HG03103 (cell line): ENCODE measurements around the gene LIMS2.

Source experiments
- ATAC-seq: cut with Tn5 transposase; IDR thresholded peaks from one replicate; pipeline ENCODE4 v1.9.1; 2021; ENCODE audit warnings: low read depth; ENCODE audit not compliant: unreplicated experiment

LIMS2 gene

DNA sequence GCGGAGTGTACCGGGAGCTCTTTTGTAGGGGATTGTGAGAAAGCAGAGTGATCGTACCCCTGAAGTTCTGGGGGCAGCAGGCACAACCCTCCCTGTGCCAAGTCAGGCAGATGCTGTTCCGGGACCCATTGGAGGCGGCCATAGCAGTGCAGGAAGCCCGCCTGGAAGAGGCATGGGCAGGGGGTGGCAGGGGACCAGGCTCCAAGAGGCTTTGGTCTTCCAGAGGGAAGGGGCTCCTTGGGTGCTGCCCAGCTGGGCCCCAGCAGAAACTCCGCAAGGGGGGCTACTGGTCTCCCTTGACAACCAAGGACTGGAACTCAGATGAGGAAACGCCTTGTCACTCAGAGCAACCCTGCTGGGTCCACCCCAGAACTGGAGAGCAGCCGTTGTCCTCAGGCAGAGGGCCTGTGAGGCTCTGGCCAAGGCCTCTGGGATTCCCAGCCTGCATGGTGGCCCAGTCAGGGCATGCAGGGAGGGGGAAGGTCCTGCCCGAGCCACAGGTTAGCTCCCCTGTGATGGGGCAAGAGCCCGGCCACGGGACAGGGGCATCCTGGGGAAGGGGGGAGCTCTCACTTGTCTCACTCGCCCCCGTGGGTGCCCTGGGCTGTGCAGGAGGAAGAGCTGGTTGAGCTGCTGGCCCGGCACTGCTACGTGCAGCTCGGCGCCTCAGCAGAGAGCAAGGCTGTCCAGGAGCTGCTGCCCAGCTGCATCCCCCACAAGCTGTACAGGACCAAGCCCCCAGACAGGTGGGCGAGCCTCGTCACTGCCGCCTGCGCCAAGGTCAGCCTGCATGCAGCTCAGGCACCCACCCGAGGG lies 50.4 kb downstream of the LIMS2 start:
- ATAC-seq: no peak

DNA sequence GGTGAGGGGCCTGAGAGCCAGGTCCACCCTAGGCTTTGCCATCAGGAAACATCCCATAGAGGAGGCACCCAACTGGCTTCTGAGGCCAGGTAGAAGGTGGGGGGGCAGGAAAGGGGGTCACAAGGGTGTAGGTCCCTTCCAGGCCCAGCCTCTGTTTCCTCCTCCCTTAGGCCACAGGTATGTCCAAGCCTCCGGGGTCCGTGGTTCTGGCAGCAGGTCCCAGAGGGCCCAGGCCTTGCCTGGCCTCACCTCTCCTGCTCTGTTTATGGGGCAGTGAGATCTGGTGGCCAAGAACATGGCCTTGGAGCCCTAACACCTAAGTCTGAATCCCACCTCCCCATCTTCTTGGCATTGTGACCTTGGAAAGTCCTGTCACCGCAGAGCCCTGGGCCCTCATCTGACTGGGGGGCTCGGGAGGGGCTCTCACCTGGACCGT lies 51.0 kb downstream of the LIMS2 start:
- no peak for ATAC-seq

DNA sequence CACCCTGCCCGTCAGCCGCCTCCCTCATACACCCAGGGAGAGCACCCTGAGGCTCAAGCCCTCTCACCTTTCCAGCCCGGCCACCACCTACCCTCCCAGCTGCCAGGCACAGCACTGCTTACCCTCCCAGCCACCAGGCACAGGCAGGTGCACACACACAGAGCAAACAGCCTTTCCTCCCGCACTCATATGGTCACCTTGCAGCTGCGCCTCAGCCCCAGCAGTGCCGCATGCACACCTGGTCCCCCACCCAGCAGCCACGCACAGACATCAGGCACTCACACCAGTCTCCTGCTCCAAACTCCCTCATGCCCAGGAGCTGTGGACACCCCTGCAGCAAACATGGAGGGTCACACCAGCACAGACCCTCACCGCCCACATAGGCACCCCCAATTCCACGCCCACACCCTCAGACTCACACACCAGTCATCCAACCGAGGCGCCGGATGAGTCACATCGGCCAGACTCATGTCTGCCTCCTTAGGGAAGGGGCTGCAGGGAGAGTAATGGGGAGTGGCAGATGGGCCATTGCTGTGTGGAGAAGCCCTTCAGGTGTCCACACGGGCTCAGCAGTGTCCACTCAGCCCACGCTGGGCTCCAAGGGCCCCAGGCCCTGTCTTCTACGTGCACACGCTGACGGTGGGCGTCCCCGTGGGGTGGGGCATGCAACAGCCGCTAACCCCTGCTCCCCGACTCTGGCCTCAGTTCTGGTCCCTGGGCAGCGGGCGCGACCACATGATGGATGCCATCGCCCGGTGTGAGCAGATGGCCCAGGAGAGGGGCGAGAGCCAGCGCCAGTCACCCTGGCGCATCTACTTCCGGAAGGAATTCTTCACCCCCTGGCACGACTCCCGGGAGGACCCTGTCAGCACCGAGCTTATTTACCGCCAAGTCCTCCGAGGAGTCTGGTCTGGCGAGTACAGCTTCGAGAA lies 51.7 kb downstream of the LIMS2 start:
- ATAC-seq: no peak

DNA sequence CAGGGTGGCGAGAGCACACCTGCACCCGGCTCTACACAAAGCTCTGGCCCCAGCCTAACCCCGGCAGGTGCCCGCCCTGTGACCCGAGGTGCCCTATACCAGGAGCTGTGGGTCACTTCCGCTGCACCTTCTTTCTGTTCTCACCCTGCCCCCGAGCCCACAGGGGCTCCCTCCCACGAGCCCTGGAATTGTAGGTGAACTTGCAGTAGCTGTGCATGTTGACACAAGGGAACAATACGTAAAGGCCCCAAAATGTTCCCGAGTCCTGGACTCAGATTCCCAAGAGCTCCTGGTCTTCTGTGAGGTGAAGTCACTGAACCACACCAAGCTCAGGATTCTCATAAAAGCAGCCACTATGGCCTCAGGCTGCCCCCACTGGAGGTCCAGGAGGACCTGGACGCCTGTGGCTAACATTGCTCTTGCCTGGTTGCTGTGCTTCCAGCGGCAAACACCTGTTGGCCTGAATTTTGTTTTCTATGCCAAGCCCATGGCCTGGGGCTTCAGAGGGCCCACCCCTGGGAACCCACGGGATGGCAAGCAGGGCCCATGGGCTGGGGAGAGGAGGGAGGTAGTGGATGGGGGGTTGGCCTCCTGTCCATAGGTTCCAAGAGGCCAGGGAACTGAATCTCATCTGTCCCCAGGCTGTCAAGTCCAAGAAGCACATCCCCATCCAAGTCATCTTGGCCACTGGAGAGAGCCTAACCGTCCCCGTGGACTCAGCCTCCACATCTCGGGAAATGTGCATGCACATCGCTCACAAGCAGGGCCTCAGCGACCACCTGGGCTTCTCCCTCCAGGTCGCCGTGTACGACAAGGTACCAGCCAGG lies 52.6 kb downstream of the LIMS2 start:
- no peak for ATAC-seq

DNA sequence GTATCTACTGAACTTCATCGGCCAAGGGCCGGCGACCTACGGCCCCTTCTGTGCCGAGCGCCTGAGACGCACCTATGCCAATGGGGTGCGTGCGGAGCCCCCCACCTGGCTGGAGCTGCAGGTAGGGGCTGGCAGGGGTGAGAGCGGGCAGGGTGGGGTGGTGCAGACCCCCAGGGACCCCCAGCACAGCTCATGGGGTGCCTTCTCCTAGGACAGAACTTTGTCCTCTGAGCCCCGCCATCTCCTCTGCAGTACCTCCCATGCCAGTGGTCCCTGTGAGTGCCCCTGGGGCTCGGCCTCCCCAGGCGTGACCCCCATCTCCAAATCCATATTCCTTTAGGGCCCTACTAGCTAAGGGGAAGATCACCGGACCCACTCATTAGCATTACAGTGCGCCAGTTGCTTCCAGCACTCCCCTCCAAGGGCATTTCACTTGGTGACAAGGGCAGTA lies 53.3 kb downstream of the LIMS2 start:
- ATAC-seq: no peak

DNA sequence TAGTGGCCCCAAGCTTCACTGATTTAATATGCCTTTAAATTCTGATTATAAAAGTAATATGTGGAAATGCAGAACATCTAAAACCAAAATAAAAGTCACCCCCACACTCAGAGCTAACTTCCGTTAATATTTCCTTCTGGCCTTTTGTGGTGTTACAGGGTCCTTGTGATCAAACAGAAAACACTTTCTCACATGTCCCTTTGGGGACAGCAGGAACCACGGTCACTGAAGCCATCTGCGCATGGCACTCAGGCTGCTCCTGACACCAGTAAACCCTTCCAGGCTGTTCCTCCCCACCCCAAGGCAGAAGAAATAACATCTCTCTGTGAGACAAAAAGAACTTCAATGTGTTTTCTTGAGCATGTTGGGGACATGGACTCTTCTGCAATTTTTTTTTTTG lies 54.5 kb downstream of the LIMS2 start:
- ATAC-seq: no peak

DNA sequence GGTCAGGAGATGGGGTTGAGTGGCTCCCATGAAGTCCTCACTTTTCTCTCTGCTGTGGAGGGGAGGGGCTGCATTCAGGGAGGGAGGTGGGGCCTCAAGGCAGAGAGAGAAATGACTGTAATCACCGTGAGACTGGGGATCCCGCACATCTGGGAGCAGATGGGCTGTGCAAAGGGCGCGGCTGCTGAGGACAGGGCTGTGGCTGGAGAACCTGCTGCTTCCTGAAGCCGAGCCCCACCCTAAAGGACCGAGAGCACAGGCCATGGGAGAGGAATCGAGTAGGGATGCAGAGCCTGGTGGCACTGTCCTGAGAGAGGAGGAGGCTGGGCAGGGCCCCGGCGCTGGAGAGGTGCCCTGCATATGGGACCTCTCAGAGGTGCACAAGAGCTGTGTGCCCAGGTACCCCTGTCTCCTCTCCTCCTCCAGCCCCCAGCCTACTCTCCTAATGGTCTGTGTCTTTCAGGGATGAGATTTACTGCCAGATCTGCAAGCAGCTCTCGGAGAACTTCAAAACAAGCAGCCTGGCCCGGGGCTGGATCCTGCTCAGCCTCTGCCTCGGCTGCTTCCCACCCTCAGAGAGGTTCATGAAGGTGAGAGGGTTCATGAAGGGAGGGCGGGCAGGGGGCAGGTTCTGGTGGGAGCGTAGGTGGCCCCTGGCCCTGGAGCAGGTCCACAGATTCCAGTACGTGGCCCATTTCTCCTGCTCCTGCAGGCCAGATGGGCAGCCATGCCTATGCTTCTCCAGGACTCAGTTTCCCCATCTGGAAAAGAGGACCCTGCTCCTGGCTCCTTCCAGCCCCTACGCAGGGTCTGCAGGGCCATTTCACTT lies 55.2 kb downstream of the LIMS2 start:
- ATAC-seq: no peak

DNA sequence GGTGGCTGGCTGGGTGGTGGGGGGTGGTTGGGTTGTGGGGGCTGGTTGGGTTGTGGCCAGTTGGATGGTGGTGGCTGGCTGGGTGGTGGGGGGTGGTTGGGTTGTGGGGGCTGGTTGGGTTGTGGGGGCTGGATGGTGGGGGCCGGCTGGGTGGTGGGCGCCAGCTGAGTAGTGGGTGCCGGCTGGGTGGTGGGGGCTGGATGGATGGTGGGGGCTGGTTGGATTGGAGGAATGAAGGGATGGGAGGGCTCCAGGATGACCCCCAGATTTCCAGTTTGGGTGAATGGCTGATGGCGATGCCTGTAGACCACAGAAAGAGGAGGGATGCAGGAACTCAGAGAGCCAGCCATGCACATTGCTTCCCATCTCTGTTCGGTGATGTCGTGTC lies 56.1 kb downstream of the LIMS2 start:
- ATAC-seq: no peak

DNA sequence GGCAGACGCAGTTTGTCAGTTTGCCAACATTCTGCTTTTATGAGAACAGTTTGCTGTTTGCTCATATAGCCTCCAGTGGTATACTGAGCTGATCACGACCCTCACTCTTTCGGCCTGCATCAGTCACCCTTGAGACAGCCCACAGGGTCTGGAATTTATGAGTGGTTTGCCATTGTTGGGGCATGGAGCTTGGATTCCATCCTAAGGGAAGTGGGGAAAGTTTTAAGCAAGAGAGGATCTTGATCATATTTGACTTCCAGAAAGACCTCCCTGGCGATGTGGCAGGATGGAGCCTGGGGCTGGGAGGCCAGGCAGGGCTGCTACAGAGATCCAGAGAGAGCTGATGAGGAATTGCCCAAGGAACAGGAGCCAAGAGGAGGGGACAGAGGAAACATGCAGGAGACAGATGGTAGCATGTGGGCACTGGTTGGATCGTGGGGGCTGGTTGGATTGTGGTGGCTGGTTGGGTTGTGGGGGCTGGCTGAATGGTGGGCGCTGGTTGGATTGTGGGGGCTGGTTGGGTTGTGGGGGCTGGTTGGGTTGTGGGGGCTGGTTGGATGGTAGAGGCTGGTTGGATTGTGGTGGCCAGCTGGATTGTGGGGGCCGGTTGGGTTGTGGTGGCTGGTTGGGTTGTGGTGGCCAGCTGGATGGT lies 56.7 kb downstream of the LIMS2 start:
- no peak for ATAC-seq

DNA sequence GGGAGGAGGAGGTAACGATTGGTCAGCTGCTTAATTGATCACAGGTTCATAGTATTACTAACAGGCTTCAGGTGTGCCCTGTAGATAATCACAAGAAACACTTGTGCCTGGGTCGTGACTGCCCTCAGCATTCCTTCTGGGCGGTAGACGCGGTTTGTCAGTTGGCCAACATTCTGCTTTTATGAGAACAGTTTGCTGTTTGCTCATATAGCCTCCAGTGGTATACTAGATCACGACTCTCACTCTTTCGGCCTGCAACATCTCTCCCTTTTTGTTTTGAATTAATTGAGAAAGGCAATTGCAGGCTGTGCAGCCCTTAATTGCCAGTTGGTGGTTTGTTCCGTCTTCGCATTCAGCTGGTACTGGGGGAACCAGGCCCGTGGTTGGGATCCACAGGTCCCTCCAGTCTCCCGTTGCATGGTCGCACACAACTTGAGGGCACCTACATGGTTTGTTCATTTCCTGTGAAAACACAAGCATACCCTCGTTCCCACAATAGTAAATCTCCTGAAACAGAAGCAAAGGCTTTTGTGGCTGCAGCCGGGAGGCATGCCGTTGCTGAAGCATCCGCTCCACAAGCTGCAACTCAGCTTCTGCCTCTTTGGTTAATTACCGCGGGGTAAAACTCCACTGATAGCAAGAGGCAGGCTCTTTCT lies 59.7 kb downstream of the LIMS2 start:
- no peak for ATAC-seq

DNA sequence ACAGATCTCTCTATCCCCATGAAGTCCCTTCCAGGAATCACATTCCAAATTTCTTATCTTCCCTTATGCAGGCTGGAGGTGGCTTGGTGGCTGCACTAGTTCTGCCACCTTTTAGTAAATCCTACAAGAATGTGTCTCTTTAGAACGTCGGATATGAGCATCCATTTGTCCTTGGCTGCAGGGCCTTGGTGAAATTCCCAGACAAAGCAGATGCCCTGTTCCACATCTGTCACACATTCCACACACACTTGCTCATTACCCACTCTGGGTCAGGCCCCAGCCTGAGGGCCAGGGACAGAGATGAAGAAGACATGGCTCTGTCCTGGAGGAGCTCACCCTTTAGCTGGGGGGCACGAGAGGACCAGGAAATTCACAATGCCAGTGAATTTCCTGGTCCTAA lies 60.6 kb downstream of the LIMS2 start:
- no peak for ATAC-seq

DNA sequence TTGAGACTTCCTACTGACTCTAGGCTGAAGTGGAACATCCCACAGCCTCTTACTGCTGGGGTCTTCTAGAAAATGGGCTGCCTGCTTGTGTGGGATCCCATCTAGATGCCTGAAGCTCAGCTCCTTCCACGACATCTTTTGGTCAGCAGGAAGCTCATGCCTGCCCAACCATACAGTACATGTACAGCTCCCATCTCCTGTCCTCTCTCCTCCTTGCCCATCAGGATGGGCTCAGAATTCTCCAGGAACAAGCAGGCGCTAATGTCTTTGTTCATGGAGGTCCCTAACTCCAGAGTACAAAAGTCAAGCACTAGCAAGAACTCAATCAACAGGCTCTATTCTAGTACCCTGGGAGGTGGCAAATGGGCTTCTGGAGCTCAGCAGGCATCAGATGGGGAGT lies 61.1 kb downstream of the LIMS2 start:
- ATAC-seq: no peak

DNA sequence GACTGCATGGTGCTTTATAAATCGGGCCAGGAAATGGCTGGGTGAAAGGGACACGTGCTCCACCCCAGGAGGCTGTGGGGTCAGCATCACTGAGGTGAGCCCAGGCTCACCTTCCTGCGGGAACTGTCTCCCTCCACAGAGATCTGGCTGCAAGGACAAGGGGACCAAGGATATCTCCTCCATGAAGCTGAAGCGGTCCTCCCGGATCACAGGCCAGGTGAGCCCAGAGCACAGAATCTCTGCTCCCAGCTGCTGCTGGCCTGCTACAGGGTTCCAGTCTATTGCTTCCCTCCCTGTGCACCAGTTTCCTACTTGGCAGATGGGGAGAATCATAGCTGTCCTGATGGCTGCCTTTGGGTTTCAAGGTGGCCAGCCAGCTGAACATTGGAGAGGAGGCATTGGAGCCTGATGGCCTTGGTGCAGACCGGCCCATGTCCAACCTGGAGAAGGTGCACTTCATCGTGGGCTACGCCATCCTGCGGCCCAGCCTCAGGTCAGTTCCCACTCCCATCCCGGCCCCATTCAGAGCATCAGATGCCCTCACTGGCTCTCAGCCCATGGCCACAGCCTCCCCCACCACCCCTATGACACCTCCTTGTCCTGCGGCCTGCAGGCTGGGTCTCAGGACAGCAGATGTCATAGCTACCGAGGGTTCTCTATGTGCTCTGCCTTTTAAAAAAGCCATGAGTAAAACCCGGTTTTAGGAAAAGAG lies 63.1 kb downstream of the LIMS2 start:
- no peak for ATAC-seq

DNA sequence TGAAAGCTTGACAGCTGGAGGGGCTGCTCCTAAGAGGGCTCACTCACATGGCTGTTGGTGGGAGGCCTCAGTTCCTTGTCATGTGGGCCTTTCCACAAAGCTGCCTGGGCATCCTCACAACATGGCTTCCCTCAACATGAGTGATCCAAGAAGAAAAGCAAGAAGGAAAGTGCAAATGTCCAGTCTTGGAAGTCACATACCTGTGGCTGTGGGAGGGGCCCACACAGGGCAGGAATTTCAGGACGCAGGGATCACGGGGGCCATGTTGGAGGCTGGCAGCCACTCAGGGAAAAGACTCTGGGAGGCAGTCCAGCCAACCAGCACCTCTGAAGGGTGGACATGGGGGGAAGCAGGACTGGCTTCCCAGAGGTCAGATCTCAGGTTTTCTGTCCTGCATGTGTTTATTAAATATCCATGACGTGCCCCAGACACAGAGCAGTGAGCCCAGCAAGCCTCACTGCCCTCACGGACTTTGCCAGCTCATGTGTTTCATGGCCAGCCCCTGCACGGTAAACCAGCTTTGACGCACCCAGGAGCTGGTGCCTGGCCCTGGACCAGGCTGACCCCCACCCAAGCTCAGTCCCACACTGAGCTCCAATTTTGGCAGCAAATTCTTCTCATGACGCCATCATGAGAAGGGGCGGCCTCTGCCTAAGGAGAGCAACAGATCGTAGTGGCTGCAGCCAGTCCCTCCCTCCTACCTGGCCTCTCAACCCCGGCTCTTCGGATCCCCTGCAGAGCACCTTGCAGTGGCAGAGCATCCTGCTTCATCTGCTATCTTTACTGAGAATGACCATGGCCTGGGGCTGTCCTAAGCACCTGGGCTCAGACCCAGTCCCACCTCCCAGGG lies 64.0 kb downstream of the LIMS2 start:
- no peak for ATAC-seq

DNA sequence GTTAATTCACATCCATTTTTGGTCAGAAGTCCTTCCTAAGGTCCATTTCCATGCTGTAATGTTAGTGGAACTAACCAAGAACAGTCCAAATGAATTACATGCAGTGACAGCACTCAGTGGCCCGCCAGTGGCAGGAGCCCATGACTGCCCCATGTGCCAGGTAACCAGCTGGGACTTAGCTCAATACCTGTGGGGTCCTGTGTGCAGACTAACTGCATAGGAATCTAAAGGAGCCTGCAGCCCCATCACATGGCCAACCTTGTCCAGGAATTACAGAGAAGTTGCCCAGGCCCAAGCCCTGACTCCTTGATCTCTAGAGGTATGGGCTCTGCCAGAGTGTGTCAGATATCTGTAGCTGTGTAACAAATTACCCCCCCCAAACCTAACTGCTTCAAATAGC lies 64.8 kb downstream of the LIMS2 start:
- no peak for ATAC-seq

DNA sequence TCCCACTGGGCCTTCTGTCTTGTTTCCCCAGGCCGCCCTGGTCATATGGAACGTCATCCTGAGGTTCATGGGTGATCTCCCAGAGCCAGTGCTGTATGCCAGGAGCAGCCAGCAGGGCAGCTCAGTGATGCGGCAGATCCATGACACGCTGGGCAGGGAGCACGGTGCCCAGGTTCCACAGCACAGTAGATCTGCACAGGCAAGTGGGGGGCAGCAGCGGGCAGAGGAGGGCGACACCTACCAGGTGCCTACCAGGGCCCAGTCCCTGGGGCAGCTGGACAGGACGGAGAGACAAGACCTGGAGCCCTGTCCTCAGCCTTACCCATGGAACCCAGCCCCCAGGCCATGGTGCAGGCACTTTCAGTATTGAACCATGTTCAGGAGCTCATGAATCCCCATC lies 65.5 kb downstream of the LIMS2 start:
- no peak for ATAC-seq

DNA sequence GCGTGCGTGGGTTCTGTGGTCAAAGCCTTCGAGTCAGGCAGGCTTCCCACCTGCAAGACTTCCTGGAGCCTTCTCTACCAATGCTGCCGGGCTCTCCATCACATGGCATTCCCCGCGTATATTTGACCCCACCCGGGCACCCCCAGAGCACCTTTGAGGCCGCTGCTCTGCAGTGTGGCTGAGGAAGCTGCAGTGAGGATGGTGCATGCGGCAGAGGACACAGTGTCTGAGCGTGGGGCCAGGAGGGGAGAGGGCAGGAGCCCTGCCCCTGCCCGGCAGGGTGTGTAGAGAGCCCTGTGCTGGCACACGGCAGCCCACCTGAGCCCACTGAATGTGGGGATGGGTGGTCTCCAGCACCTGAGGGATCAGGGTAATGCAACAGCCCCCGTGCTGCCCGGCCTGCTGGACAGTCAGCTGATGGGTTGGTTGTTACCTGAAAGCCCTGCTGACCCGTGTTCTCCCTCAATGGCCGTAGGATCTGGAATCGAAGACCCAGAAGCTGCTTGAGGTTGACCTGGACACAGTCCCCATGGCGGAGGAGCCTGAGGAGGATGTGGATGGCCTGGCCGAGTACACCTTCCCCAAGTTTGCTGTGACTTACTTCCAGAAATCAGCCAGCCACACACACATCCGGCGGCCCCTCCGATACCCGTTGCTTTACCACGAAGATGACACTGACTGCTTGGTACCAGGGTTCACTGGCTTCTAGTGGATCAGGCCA lies 66.1 kb downstream of the LIMS2 start:
- no peak for ATAC-seq
